H1 (cell line): ENCODE results near the gene HLTF. TPM values are rescaled to one million over a fixed set of nuclear protein-coding genes. Genes with fewer than 3 reads are reported as not detected.

Experiments used
- CTCF ChIA-PET: fragments of 300-600 bp; sonication (Branson Sonifier 250); formaldehyde crosslinking; loops from one replicate; lab custom pipeline; 2021; ENCODE audit not compliant: partially characterized antibody; lab: Charles Lee
- POLR2A ChIA-PET: fragments of 300-600 bp; sonication (Branson Sonifier 250); formaldehyde crosslinking; loops from one replicate; lab custom pipeline; 2021; ENCODE audit warnings: inconsistent platforms; ENCODE audit not compliant: partially characterized antibody; lab: Charles Lee
- DNase-seq, 2 experiments: peaks; one replicate each; pipeline versions ENCODE4 v3.0.0 to v3.0.0-alpha.2; 2010 to 2022; ENCODE audit warnings: low spot score in 2 of 2, low read depth in 1 of 2, mixed read lengths in 1 of 2
- FAIRE-seq: peaks from 2 replicates; lab custom pipeline; 2011; peaks lifted over from hg19 to GRCh38; lab: Jason Lieb, UNC
- H2AFZ ChIP-seq: 2 replicates; pipeline ENCODE4 v1.8.1; 2012; ENCODE audit warnings: low read length, inconsistent platforms
- H2AK5ac ChIP-seq: 2 replicates; pipeline ENCODE4 v1.6.1; 2013; ENCODE audit warnings: low read depth, low read length
- H2BK120ac ChIP-seq: replicated peaks from 2 replicates; pipeline ENCODE3; 2013; ENCODE audit warnings: low read depth, low read length, inconsistent platforms
- H2BK12ac ChIP-seq: 2 replicates; pipeline ENCODE4 v1.6.1; 2013; ENCODE audit warnings: low read depth, low read length
- H2BK15ac ChIP-seq: 2 replicates; pipeline ENCODE4 v1.6.1; 2013; ENCODE audit warnings: low read length
- H2BK20ac ChIP-seq: 2 replicates; pipeline ENCODE4 v1.6.1; 2013; ENCODE audit warnings: low read length
- H2BK5ac ChIP-seq: 2 replicates; pipeline ENCODE4 v1.6.1; 2013; ENCODE audit warnings: low read depth, low read length
- H3K14ac ChIP-seq: 2 replicates; pipeline ENCODE4 v1.6.1; 2013; ENCODE audit warnings: inconsistent platforms; ENCODE audit not compliant: insufficient read length
- H3K18ac ChIP-seq: 2 replicates; pipeline ENCODE4 v1.6.1; 2013; ENCODE audit warnings: low read length; ENCODE audit errors: extremely low read depth
- H3K23ac ChIP-seq: 2 replicates; pipeline ENCODE4 v1.6.1; 2013; ENCODE audit warnings: inconsistent platforms; ENCODE audit not compliant: insufficient read length
- H3K23me2 ChIP-seq: 2 replicates; pipeline ENCODE4 v1.6.1; 2013; ENCODE audit warnings: low read depth, low read length
- H3K27ac ChIP-seq: 2 replicates; pipeline ENCODE4 v1.6.1; 2011; ENCODE audit warnings: low read depth, low read length, inconsistent platforms
- H3K27me3 ChIP-seq, 4 experiments: replicated peaks in 1 of 4; 1 replicate in 1 of 4; 2 replicates in 3 of 4; pipeline versions ENCODE4 v1.6.1 to v1.8.1; 2011 to 2013; ENCODE audit warnings: low read length in 3 of 4, mild to moderate bottlenecking in 3 of 4, inconsistent platforms in 2 of 4, mixed read lengths in 2 of 4, moderate library complexity in 1 of 4; ENCODE audit not compliant: control insufficient read depth in 3 of 4, insufficient read depth in 3 of 4; ENCODE audit errors: extremely low read depth in 1 of 4
- H3K36me3 ChIP-seq, 4 experiments: 2 replicates each; pipeline versions ENCODE4 v1.6.1 to v1.8.1; 2011 to 2013; ENCODE audit warnings: mild to moderate bottlenecking in 4 of 4, low read length in 3 of 4, moderate library complexity in 2 of 4, control low read depth in 1 of 4, inconsistent platforms in 1 of 4; ENCODE audit not compliant: insufficient read depth in 4 of 4, control insufficient read depth in 2 of 4
- H3K4ac ChIP-seq: replicated peaks from 2 replicates; pipeline ENCODE3; 2013; ENCODE audit warnings: low read length, low read depth, mixed read lengths, inconsistent platforms; ENCODE audit not compliant: insufficient read length
- H3K4me1 ChIP-seq, 4 experiments: replicated peaks in 1 of 4; 1 replicate in 1 of 4; 2 replicates in 3 of 4; pipeline versions ENCODE4 v1.6.1 to v1.8.1; 2011 to 2013; ENCODE audit warnings: low read length in 3 of 4, inconsistent platforms in 2 of 4, mixed read lengths in 1 of 4; ENCODE audit not compliant: insufficient read depth in 4 of 4, control insufficient read depth in 3 of 4
- H3K4me2 ChIP-seq, 2 experiments: 2 replicates each; pipeline versions ENCODE4 v1.6.1 to v1.8.1; 2011 to 2013; ENCODE audit warnings: low read depth in 2 of 2, low read length in 2 of 2, control low read depth in 1 of 2, inconsistent platforms in 1 of 2, mild to moderate bottlenecking in 1 of 2; ENCODE audit not compliant: insufficient read depth in 1 of 2
- H3K4me3 ChIP-seq, 4 experiments: fragments of 200-600, 300-600 bp in 1 of 4; sonication (generic), shearing (Covaris generic), sonication (Bioruptor Twin) in 1 of 4; 2 replicates each; pipeline versions ENCODE4 v1.5.1 to v1.8.1; 2011 to 2016; ENCODE audit warnings: low read length in 4 of 4, low read depth in 3 of 4, control low read depth in 2 of 4, inconsistent platforms in 2 of 4, mild to moderate bottlenecking in 2 of 4, mixed read lengths in 1 of 4, moderate library complexity in 1 of 4; ENCODE audit not compliant: insufficient read depth in 2 of 4; ENCODE audit errors: extremely low read depth in 1 of 4
- H3K56ac ChIP-seq: replicated peaks from 2 replicates; pipeline ENCODE3; 2013; ENCODE audit warnings: low read depth, mild to moderate bottlenecking, mixed read lengths, low read length, inconsistent platforms; ENCODE audit not compliant: insufficient read length
- H3K79me1 ChIP-seq: 2 replicates; pipeline ENCODE4 v1.6.1; 2013; ENCODE audit warnings: low read depth, low read length, control low read depth
- H3K79me2 ChIP-seq, 2 experiments: 2 replicates each; pipeline versions ENCODE4 v1.6.1 to v1.8.1; 2012 to 2013; ENCODE audit warnings: low read length in 2 of 2, mild to moderate bottlenecking in 2 of 2, inconsistent platforms in 1 of 2; ENCODE audit not compliant: insufficient read depth in 2 of 2, control insufficient read depth in 1 of 2
- H3K9ac ChIP-seq, 4 experiments: replicated peaks in 1 of 4; 1 replicate in 1 of 4; 2 replicates in 3 of 4; pipeline versions ENCODE4 v1.6.1 to v1.8.1; 2011 to 2013; ENCODE audit warnings: low read depth in 3 of 4, low read length in 3 of 4, control low read depth in 2 of 4, mild to moderate bottlenecking in 2 of 4, moderate library complexity in 2 of 4, inconsistent platforms in 1 of 4; ENCODE audit errors: extremely low read depth in 1 of 4
- H3K9me3 ChIP-seq, 2 experiments: 2 replicates each; pipeline versions ENCODE4 v1.6.1 to v1.8.1; 2012 to 2013; ENCODE audit warnings: mild to moderate bottlenecking in 2 of 2, moderate library complexity in 2 of 2, control low read depth in 1 of 2, inconsistent platforms in 1 of 2, low read depth in 1 of 2, low read length in 1 of 2, mixed read lengths in 1 of 2; ENCODE audit not compliant: insufficient read depth in 2 of 2
- H4K20me1 ChIP-seq, 2 experiments: replicated peaks in 1 of 2; 2 replicates each; pipeline versions ENCODE3 to v1.8.1; 2011 to 2013; ENCODE audit warnings: inconsistent platforms in 2 of 2, low read length in 2 of 2, mild to moderate bottlenecking in 1 of 2; ENCODE audit not compliant: insufficient read depth in 2 of 2, control insufficient read depth in 1 of 2
- H4K5ac ChIP-seq: 2 replicates; pipeline ENCODE4 v1.6.1; 2013; ENCODE audit warnings: low read length, low read depth, mixed read lengths, inconsistent platforms; ENCODE audit not compliant: insufficient read length
- H4K8ac ChIP-seq: 2 replicates; pipeline ENCODE4 v1.8.0; 2013; ENCODE audit warnings: mild to moderate bottlenecking, moderate library complexity, low read length, inconsistent platforms; ENCODE audit not compliant: insufficient read depth; ENCODE audit errors: extremely low read depth
- H4K91ac ChIP-seq: replicated peaks from 2 replicates; pipeline ENCODE3; 2013; ENCODE audit warnings: low read length, mixed read lengths, inconsistent platforms; ENCODE audit not compliant: insufficient read length
- BACH1 ChIP-seq: IDR thresholded peaks from 2 replicates; pipeline ENCODE4 v1.6.1; 2012; ENCODE audit warnings: low read length, improper control_type of control experiment
- KDM4A ChIP-seq: IDR thresholded peaks from one replicate; pipeline ENCODE4 v1.7.1; 2012; ENCODE audit warnings: low read depth, mild to moderate bottlenecking, moderate library complexity, low read length, inconsistent platforms; ENCODE audit not compliant: severe bottlenecking
- KDM5A ChIP-seq: fragments of 200-600 bp; IDR thresholded peaks from 2 replicates; pipeline ENCODE4 v1.7.1; 2012; ENCODE audit warnings: mild to moderate bottlenecking, low read length, inconsistent platforms, mixed read lengths
- NANOG ChIP-seq: IDR thresholded peaks from 2 replicates; pipeline ENCODE4 v1.6.1; 2011; ENCODE audit warnings: low read length, low read depth, mild to moderate bottlenecking, inconsistent platforms; ENCODE audit not compliant: insufficient read depth, poor library complexity, severe bottlenecking
- SP2 ChIP-seq: IDR thresholded peaks from 2 replicates; pipeline ENCODE4 v1.6.1; 2012; ENCODE audit warnings: mild to moderate bottlenecking, low read length, inconsistent platforms
- SRF ChIP-seq: IDR thresholded peaks from 2 replicates; pipeline ENCODE4 v1.6.1; 2011; ENCODE audit warnings: mild to moderate bottlenecking, low read depth, low read length, moderate library complexity
- TBP ChIP-seq: IDR thresholded peaks from 2 replicates; pipeline ENCODE4 v1.6.1; 2011; ENCODE audit warnings: low read depth, low read length, improper control_type of control experiment
- WGBS, 2 experiments: shearing (Covaris generic) in 1 of 2; methylation state at CpG; one replicate each; pipeline versions ENCODE4 v1.1.6 to v1.1.7; 2013 to 2015; ENCODE audit warnings: low lambda C conversion rate in 2 of 2, mixed read lengths in 2 of 2, inconsistent platforms in 1 of 2, low coverage in 1 of 2, missing lambda C conversion rate in 1 of 2; ENCODE audit not compliant: insufficient replicate concordance in 2 of 2, insufficient coverage in 1 of 2, insufficient read length in 1 of 2; ENCODE audit errors: extremely low coverage in 1 of 2, missing lambda C conversion rate in 1 of 2; 5-methylcytosine and 5-hydroxymethylcytosine counted together
- polyA plus RNA-seq, 7 experiments: library from polyadenylated mRNA; depleted of rRNA in 3 of 7; stranded (reverse) in 5 of 7; unstranded in 2 of 7; fragments of >200 nt in 5 of 7; fragments of 200-250 nt in 2 of 7; gene quantifications; 1 replicate in 5 of 7; 2 replicates in 1 of 7; 4 replicates in 1 of 7; pipeline versions ENCODE4 v1.2.1 to v1.2.3, GENCODE V29; 2011 to 2013; ENCODE audit warnings: missing spikeins in 2 of 7, mixed read lengths in 2 of 7
- total RNA-seq: library from RNA; stranded (reverse); fragmentation: NEBNext Ultra II Directional; extraction: Animal tissue kit (Norgen Biotek cat#: 25700); gene quantifications from 2 replicates; pipeline ENCODE4 v1.2.1, GENCODE V29; 2021
- TF ChIP-seq, protein P1 (sequence below): IDR thresholded peaks from 2 replicates; pipeline ENCODE4 v1.6.1; 2011; ENCODE audit warnings: low read length, improper control_type of control experiment
- TF ChIP-seq, protein P2 (sequence below): IDR thresholded peaks from 2 replicates; pipeline ENCODE4 v1.6.1; 2012; ENCODE audit warnings: low read length, inconsistent platforms
- TF ChIP-seq, protein P3 (sequence below): IDR thresholded peaks from 2 replicates; pipeline ENCODE4 v1.6.1; 2012; ENCODE audit warnings: inconsistent platforms

The HLTF gene
- total and polyA plus RNA-seq, 2 of the 8 experiments (the other 6 are each of a cell fraction or from before 2014, with no cell fraction given), result 18.1 to 60.3 TPM

- Histone ChIP-seq H4K5ac (no peak overlapping the region), H3K4ac (no peak overlapping the region), H3K79me2 (no peaks in the 10 kb centered on the region), H2AK5ac (no peak overlapping the region), H3K23me2 (no peaks in the 10 kb centered on the region), H3K56ac (no peak overlapping the region), H2BK20ac (no peak overlapping the region), H3K27ac (no peak overlapping the region), H3K9ac (no peak overlapping the region), H3K27me3 (no peaks in the 10 kb centered on the region), H3K4me2 (no peak overlapping the region), H2AFZ (no peak overlapping the region), H3K18ac (no peak overlapping the region), H3K36me3 (peaks cover 0 to 8% (median 1%) of the 10 kb centered on the region in 4 experiments; a peak in 2 of 8 replicates), H4K91ac (no peak overlapping the region), H3K4me1 (peaks cover 0 to 14% (median 3%) of the 10 kb centered on the region in 4 experiments; a peak in 2 of 7 replicates), H3K4me3 (no peak overlapping the region), H3K9me3 (no peaks in the 10 kb centered on the region), H3K79me1 (no peaks in the 10 kb centered on the region), H2BK15ac (no peak overlapping the region), H4K8ac (no peak overlapping the region), H2BK12ac (no peak overlapping the region), H2BK5ac (no peak overlapping the region), H2BK120ac (no peak overlapping the region), H4K20me1 (no peaks in the 10 kb centered on the region), H3K14ac (no peak overlapping the region), H3K23ac (no peak overlapping the region)
- WGBS, 2 experiments, result 81% methylated on average over 3 of the region's 3 CpGs; no CpG with 5 or more reads in 1 of the 2 experiments
- ChIA-PET CTCF (interaction anchor here (1.0 to 1.4 kb wide), 4 partner anchors 8 to 47 kb away, joined by 3 read pairs; no protein-coding TSS in a partner anchor), POLR2A (interaction anchor here (0.8 to 1.0 kb wide), 2 partner anchors 9 to 11 kb away, joined by 3 read pairs; partner anchors contain the start of gene GYG1)
- DNase-seq (no peak), FAIRE-seq (no peak)
- TF ChIP-seq BACH1 (no peak), NANOG (no peak), KDM4A (no peak), TBP (no peak), KDM5A (no peak), SRF (no peak), SP2 (no peak)
- TF ChIP-seq, protein P1, sequence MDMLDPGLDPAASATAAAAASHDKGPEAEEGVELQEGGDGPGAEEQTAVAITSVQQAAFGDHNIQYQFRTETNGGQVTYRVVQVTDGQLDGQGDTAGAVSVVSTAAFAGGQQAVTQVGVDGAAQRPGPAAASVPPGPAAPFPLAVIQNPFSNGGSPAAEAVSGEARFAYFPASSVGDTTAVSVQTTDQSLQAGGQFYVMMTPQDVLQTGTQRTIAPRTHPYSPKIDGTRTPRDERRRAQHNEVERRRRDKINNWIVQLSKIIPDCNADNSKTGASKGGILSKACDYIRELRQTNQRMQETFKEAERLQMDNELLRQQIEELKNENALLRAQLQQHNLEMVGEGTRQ, result no peak
- TF ChIP-seq, protein P2, sequence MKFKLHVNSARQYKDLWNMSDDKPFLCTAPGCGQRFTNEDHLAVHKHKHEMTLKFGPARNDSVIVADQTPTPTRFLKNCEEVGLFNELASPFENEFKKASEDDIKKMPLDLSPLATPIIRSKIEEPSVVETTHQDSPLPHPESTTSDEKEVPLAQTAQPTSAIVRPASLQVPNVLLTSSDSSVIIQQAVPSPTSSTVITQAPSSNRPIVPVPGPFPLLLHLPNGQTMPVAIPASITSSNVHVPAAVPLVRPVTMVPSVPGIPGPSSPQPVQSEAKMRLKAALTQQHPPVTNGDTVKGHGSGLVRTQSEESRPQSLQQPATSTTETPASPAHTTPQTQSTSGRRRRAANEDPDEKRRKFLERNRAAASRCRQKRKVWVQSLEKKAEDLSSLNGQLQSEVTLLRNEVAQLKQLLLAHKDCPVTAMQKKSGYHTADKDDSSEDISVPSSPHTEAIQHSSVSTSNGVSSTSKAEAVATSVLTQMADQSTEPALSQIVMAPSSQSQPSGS, result no peak
- TF ChIP-seq, protein P3, sequence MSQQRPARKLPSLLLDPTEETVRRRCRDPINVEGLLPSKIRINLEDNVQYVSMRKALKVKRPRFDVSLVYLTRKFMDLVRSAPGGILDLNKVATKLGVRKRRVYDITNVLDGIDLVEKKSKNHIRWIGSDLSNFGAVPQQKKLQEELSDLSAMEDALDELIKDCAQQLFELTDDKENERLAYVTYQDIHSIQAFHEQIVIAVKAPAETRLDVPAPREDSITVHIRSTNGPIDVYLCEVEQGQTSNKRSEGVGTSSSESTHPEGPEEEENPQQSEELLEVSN, result no peak
These were observed 86.1 kb downstream of the HLTF start for GRCh38 chr3:149000206-149000745.
